ENCODE results near the gene BBOX1. TPM values are rescaled to one million over a fixed set of nuclear protein-coding genes. Genes with fewer than 3 reads are reported as not detected.

BBOX1 gene
- total RNA-seq, 1 experiment from 2014 or later: not detected

DNA sequence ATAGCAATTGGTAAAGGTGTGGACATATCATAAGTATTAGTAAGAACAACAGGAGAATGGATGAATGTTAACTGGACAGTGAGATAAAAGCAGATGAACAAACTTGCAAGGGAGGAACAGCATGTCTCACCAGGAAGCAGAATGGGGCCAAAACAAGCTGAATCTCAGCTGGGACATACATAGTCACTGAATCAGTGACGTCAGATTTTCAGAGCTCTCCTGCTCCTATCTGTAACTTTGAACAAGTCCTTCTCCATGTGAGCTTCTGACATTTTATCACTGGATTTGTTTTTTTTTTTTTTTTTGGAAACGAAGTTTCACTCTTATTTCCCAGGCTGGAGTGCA is 118.7 kb downstream of the BBOX1 start (continued):
- TF ChIP-seq TCF7L2 (IDR thresholded peaks at IDR 0.05; ENCODE audit: borderline replicate concordance, extremely low read depth, insufficient read depth, insufficient read length) (no peak), EGR1 (IDR thresholded peaks at IDR 0.05; ENCODE audit: low read depth) (no peak), ZFX (IDR thresholded peaks at IDR 0.05) (no peak), CEBPB (IDR thresholded peaks at IDR 0.05; ENCODE audit: low read depth) (no peak), REST (IDR thresholded peaks at IDR 0.05; ENCODE audit: low read depth) (no peak), EZH2 (IDR thresholded peaks at IDR 0.05) (no peak), FOSL1 (IDR thresholded peaks at IDR 0.05; ENCODE audit: low read depth) (no peak), POLR2AphosphoS5 (IDR thresholded peaks at IDR 0.05; ENCODE audit: low read depth, low read length) (no peak), SP1 (IDR thresholded peaks at IDR 0.05; ENCODE audit: low read depth) (no peak), JUND (IDR thresholded peaks at IDR 0.05) (no peak)
- TF ChIP-seq, protein P1, sequence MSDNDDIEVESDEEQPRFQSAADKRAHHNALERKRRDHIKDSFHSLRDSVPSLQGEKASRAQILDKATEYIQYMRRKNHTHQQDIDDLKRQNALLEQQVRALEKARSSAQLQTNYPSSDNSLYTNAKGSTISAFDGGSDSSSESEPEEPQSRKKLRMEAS (IDR thresholded peaks at IDR 0.05): no peak

- H3K4me3 ChIP-seq (replicated peaks in 1 of 2; ENCODE audit: low read depth in 1 of 2, low read length in 2 of 2): no peak overlapping the region
- TF ChIP-seq SIN3A (IDR thresholded peaks at IDR 0.05; ENCODE audit: low read depth): no peak
- TF ChIP-seq CEBPB (IDR thresholded peaks at IDR 0.05; ENCODE audit: low read depth): no peak
- TF ChIP-seq ZFX (IDR thresholded peaks at IDR 0.05): no peak
- TF ChIP-seq CBX3 (IDR thresholded peaks at IDR 0.05; ENCODE audit: low read depth): no peak
- no peak for TF ChIP-seq SRF (IDR thresholded peaks at IDR 0.05; ENCODE audit: low read depth)
- no peak for TF ChIP-seq JUND (IDR thresholded peaks at IDR 0.05)
- no peak for TF ChIP-seq CTCF (IDR thresholded peaks at IDR 0.05 in 2 of 3, conservative IDR thresholded peaks at IDR 0.05 in 1 of 3; ENCODE audit: borderline replicate concordance in 1 of 3, insufficient read depth in 1 of 3, low read depth in 2 of 3, low read length in 2 of 3)
- no peak for TF ChIP-seq EZH2 (IDR thresholded peaks at IDR 0.05)
- no peak for TF ChIP-seq ZNF274 (IDR thresholded peaks at IDR 0.05; ENCODE audit: low read depth, low read length)
- TF ChIP-seq TCF7L2 (IDR thresholded peaks at IDR 0.05; ENCODE audit: borderline replicate concordance, extremely low read depth, insufficient read depth, insufficient read length): no peak
- no peak for DNase-seq (ENCODE audit: low read depth, low spot score)
- no peak overlapping the region for H2AFZ ChIP-seq (ENCODE audit: low read depth, low read length, poor library complexity, severe bottlenecking)
- ChIA-PET RAD21 (ENCODE audit: low non-redundant PET in 1 of 2, low total read pairs in 2 of 2, uncharacterized antibody in 2 of 2, unreplicated experiment in 2 of 2) (no interaction called here), POLR2A (no interaction called here), CTCF (no interaction called here)
- no TSS peak for BruUV-seq (replicated peaks)
- no peak overlapping the region for H3K4me2 ChIP-seq (ENCODE audit: low read length)
- H3K27me3 ChIP-seq (ENCODE audit: insufficient read depth, low read length): no peaks in the 10 kb centered on the region
- ATAC-seq: no peak
- H3K27ac ChIP-seq (ENCODE audit: low read depth, low read length): no peak overlapping the region
- no peaks in the 10 kb centered on the region for H4K20me1 ChIP-seq (ENCODE audit: insufficient read depth)
- H3K9me3 ChIP-seq (ENCODE audit: control insufficient read depth in 1 of 2, insufficient read depth in 1 of 2, low read depth in 1 of 2, low read length in 2 of 2): no peaks in the 10 kb centered on the region
- no peaks in the 10 kb centered on the region for H3K36me3 ChIP-seq (ENCODE audit: control insufficient read depth in 1 of 2, insufficient read depth in 2 of 2, low read length in 2 of 2)
- no peak overlapping the region for H3K9ac ChIP-seq (ENCODE audit: low read length)
- no peaks in the 10 kb centered on the region for H3K9me2 ChIP-seq (ENCODE audit: insufficient read depth)
- H3K79me2 ChIP-seq (ENCODE audit: insufficient read depth, low read length): no peaks in the 10 kb centered on the region
- no peaks in the 10 kb centered on the region for H3K4me1 ChIP-seq (ENCODE audit: control insufficient read depth in 1 of 2, insufficient read depth in 2 of 2, low read length in 2 of 2)
- intact Hi-C loops (cut with micrococcal nuclease): no loop called here
These were observed 120.5 kb downstream of the BBOX1 start for GRCh38 chr11:27161071-27161470.

Data from HCT116 (cell line).